Transverse colon (tissue), 4 donors: Measurements from ENCODE around the gene SCT. TPM values are rescaled to one million over a fixed set of nuclear protein-coding genes. Genes with fewer than 3 reads are reported as not detected.

Experiments used
- DNase-seq: peaks from one replicate; pipeline ENCODE4 v3.0.0-alpha.2; 2019
- H3K27ac ChIP-seq, 4 donors: fragments of 200-600 bp; sonication (generic); 2 replicates each; pipeline ENCODE4 v1.5.1; 2016 to 2018; ENCODE audit warnings: inconsistent platforms in 4 of 4
- H3K27me3 ChIP-seq: fragments of 200-600 bp; sonication (generic); 2 replicates; pipeline ENCODE4 v1.5.1; 2017; ENCODE audit warnings: inconsistent platforms
- H3K36me3 ChIP-seq, 4 donors: fragments of 200-600 bp; sonication (generic); 2 replicates each; pipeline ENCODE4 v1.5.1; 2017 to 2019; ENCODE audit warnings: inconsistent platforms in 4 of 4
- H3K4me1 ChIP-seq, 4 donors: fragments of 200-600 bp; sonication (generic); 2 replicates each; pipeline ENCODE4 v1.5.1; 2017 to 2020; ENCODE audit warnings: inconsistent platforms in 4 of 4
- H3K4me3 ChIP-seq, 4 donors: fragments of 200-600 bp; sonication (generic); 1 replicate in 1 of 4; 2 replicates in 3 of 4; pipeline versions ENCODE4 v1.5.1 to v1.6.1; 2017 to 2019; ENCODE audit warnings: inconsistent platforms in 4 of 4
- H3K9me3 ChIP-seq, 2 donors: fragments of 200-600 bp; sonication (generic); 2 replicates each; pipeline ENCODE4 v1.5.1; 2017 to 2019; ENCODE audit warnings: inconsistent platforms in 2 of 2
- EP300 ChIP-seq: sonication (generic); formaldehyde crosslinking; IDR thresholded peaks from one replicate; pipeline ENCODE4 v1.6.1; 2017; ENCODE audit warnings: antibody characterized with exemption, low read depth
- POLR2A ChIP-seq: fragments of 450-650 bp; IDR thresholded peaks from one replicate; pipeline ENCODE4 v1.6.1; 2016; ENCODE audit warnings: antibody characterized with exemption, mild to moderate bottlenecking, moderate library complexity
- POLR2AphosphoS5 ChIP-seq, 3 donors: sonication (generic); formaldehyde crosslinking; IDR thresholded peaks; one replicate each; pipeline ENCODE4 v1.6.1; 2016; ENCODE audit warnings: antibody characterized with exemption in 3 of 3
- WGBS, 2 donors: methylation state at CpG; one replicate each; pipeline ENCODE4 v1.1.5; 2018; ENCODE audit warnings: low coverage in 1 of 2; 5-methylcytosine and 5-hydroxymethylcytosine counted together
- in situ Hi-C, 4 donors: fragments of 200-750 bp; cut with MboI; loops; one replicate each; pipeline versions ENCODE4 v1.15.0 to v1.15.1; 2017; ENCODE audit warnings: low sequenced_read_pairs in 3 of 4, low pct_ligation_motif_present in 1 of 4, low pct_unique_long_range_greater_than_20kb in 1 of 4
- intact Hi-C: fragments of 100-400 bp; cut with DNase I; formaldehyde crosslinking; loops from one replicate; pipeline ENCODE4 v1.15.1; 2023; ENCODE audit warnings: low total_unique reads
- total RNA-seq, 4 donors: library from RNA; depleted of rRNA; stranded (reverse); fragments of >200 nt; gene quantifications; one replicate each; pipeline ENCODE4 v1.1.0, GENCODE V29; 2016
- TF ChIP-seq, protein P1 (sequence below), 5 experiments: fragments of 200-600 bp in 3 of 5; fragments of 450-650 bp in 2 of 5; sonication (generic) in 3 of 5; IDR thresholded peaks; 1 replicate in 2 of 5; 2 replicates in 3 of 5; pipeline ENCODE4 v1.5.1; 2016 to 2017; ENCODE audit warnings: antibody characterized with exemption in 5 of 5, inconsistent platforms in 3 of 5, mild to moderate bottlenecking in 2 of 5, moderate library complexity in 1 of 5

The SCT gene
- total RNA-seq, 4 donors from 2014 or later, result not detected

DNA sequence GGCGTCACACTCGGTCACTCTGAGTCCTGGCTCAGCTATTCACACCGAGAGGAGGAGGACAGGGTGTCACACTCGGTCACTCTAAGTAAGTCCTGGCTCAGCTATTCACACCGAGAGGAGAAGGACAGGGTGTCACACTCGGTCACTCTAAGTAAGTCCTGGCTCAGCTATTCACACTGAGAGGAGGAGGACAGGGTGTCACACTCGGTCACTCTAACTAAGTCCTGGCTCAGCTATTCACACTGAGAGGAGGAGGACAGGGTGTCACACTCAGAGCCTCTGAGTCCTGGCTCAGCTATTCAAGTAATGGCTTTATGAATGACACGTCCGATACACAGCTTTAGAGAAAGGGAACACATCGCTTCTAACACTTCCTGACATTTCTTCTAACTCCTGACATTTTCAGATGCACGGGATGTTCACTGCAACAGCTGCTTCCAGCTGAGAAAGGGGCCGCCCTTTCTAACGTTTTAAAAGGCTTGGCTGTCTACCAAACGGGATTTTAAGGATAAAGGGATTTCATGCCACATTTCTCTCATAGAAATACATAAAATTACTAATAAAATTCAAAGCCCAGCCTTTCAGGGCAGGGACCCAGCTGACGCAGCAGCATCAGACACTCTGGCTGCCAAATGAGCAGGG lies 38.2 kb upstream of the SCT start:
- Histone ChIP-seq H3K4me3 (no peak overlapping the region), H3K4me1 (peaks cover 0 to 10% (median 2%) of the 10 kb centered on the region in 4 donors), H3K9me3 (no peaks in the 10 kb centered on the region), H3K27me3 (no peaks in the 10 kb centered on the region), H3K36me3 (no peaks in the 10 kb centered on the region), H3K27ac (peak overlapping the region; percentile 50 to 63 (median 58))
- no peak for TF ChIP-seq POLR2A
- peak in 1 of 3 donors; percentile 16 for TF ChIP-seq POLR2AphosphoS5 (IDR thresholded peaks at IDR 0.05)
- TF ChIP-seq, protein P1, sequence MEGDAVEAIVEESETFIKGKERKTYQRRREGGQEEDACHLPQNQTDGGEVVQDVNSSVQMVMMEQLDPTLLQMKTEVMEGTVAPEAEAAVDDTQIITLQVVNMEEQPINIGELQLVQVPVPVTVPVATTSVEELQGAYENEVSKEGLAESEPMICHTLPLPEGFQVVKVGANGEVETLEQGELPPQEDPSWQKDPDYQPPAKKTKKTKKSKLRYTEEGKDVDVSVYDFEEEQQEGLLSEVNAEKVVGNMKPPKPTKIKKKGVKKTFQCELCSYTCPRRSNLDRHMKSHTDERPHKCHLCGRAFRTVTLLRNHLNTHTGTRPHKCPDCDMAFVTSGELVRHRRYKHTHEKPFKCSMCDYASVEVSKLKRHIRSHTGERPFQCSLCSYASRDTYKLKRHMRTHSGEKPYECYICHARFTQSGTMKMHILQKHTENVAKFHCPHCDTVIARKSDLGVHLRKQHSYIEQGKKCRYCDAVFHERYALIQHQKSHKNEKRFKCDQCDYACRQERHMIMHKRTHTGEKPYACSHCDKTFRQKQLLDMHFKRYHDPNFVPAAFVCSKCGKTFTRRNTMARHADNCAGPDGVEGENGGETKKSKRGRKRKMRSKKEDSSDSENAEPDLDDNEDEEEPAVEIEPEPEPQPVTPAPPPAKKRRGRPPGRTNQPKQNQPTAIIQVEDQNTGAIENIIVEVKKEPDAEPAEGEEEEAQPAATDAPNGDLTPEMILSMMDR (IDR thresholded peaks at IDR 0.05), result no peak
- TF ChIP-seq EP300, result no peak
- no peak for DNase-seq
- in situ Hi-C loops (loop anchor here in 1 of 4 donors (10.0 kb wide), 1 partner anchor 60 kb away; no protein-coding TSS in a partner anchor), intact Hi-C loops (no loop called here)
- 75% methylated on average over 2 to 9 of the region's 15 CpGs for WGBS, 2 donors

DNA sequence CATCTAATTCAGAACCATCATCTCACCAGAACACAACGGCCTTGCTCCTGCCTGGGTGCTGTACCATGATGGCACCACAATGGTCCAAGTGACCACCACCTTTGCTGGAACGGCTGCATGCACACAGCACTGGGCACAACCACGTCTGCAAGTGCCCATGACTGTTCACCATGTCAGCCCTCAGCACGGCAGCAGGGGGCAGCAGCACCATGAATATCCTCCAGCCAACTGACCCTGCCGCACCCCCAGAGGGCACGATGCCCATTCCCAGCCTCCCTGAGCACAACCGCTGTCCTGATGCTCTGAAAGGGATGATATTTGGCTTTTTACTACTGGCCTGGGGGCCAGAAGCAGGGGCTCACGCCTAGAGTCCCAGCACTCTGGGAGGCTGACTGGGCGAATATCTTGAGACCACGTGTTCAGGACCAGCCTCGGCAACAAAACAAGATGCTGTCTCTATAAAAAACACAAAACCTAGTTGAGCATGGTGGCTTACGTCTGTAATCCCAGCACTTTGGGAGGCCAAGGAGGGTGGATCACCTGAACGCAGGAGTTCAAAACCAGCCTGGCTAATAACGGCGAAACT lies 35.8 kb upstream of the SCT start:
- intact Hi-C loops (loop anchor here (1.0 kb wide), 1 partner anchor 50 kb away; no protein-coding TSS in a partner anchor), in situ Hi-C loops (loop anchor here in 1 of 4 donors (10.0 kb wide), 1 partner anchor 62 kb away; no protein-coding TSS in a partner anchor)
- H3K4me3 ChIP-seq, result no peak overlapping the region
- no peaks in the 10 kb centered on the region for H3K9me3 ChIP-seq
- H3K36me3 ChIP-seq, result no peaks in the 10 kb centered on the region
- DNase-seq, result peak; percentile 75
- H3K27ac ChIP-seq, result no peak overlapping the region
- H3K4me1 ChIP-seq, result peaks cover 0 to 12% (median 2%) of the 10 kb centered on the region in 4 donors
- H3K27me3 ChIP-seq, result no peaks in the 10 kb centered on the region
- WGBS, 2 donors, result 60 to 92% methylated on average over 5 to 15 of the region's 15 CpGs
- TF ChIP-seq POLR2AphosphoS5 (IDR thresholded peaks at IDR 0.05), result peak in 1 of 3 donors; percentile 24
- no peak for TF ChIP-seq EP300
- TF ChIP-seq, protein P1 (IDR thresholded peaks at IDR 0.05), result peak; percentile 72 to 89 (median 76)
- no peak for TF ChIP-seq POLR2A

DNA sequence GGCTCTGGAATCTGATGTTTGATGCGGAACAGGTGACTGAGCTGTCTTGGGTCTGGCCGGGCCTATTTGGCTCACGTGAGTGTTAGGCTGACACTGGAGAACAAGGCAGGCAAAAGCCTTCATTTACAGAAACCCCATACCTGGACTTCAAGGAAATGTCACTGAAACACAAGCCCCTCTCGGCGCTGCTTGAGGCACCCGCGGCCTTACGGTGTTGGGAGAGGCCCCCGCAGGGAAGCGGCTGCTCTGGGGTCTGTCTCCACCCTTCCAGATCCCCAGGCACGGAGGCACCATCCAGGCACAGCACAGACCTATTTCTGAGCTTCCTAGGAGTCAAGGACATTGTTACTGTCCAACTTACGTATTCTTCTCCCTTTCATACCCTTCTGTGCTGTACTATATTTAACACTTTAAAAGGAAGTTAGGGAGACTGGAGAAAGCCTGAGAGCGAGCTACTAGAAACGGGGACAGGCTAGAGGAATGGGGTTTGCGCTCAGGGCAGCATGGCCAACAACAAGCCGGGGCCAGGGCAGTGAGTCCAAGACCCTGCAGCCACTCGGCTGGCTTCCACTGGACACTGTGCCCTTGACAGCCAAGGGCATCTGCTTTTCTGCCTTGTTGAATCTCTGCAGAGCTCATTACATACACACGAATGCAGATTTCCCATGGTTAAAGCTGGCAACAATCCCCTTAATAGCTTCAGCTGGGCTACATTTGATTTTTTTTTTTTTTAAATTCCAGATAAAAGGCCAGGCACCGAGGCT lies 33.9 kb upstream of the SCT start:
- H3K4me1 ChIP-seq, result peaks cover 0 to 10% (median 2%) of the 10 kb centered on the region in 4 donors
- intact Hi-C loops (no loop called here), in situ Hi-C loops (loop anchor here in 1 of 4 donors (10.0 kb wide), 1 partner anchor 64 kb away; no protein-coding TSS in a partner anchor)
- no peak overlapping the region for H3K27ac ChIP-seq
- H3K36me3 ChIP-seq, result no peaks in the 10 kb centered on the region
- H3K4me3 ChIP-seq, result no peak overlapping the region
- WGBS, 2 donors, result 92 to 93% methylated on average over 2 to 19 of the region's 19 CpGs
- no peaks in the 10 kb centered on the region for H3K27me3 ChIP-seq
- H3K9me3 ChIP-seq, result no peaks in the 10 kb centered on the region
- no peak for DNase-seq
- TF ChIP-seq, protein P1 (IDR thresholded peaks at IDR 0.05), result no peak
- TF ChIP-seq EP300, result no peak
- no peak for TF ChIP-seq POLR2A
- TF ChIP-seq POLR2AphosphoS5 (IDR thresholded peaks at IDR 0.05), result no peak

DNA sequence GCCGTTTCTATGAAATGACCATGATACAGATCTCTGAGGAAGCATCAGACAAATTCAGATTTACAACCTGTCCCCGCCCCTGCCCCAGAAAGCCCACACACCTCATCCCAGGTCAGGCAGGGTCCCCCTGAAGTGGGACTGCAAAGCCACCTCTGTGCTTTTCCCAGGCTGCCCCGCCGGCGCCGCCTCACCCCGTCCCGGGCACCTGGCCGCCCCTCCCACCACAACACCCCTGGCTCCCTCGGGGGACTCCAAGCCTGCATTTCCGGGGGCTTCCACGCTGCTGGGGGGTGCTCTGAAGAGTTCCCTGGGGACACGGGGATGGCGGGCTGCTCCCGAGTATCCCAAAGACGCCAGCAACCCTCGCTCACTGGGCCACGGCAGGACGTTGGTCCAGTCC lies 33.3 kb upstream of the SCT start:
- Histone ChIP-seq H3K27me3 (no peaks in the 10 kb centered on the region), H3K36me3 (no peaks in the 10 kb centered on the region), H3K9me3 (no peaks in the 10 kb centered on the region), H3K4me3 (no peak overlapping the region), H3K4me1 (peaks cover 0 to 10% (median 5%) of the 10 kb centered on the region in 4 donors), H3K27ac (no peak overlapping the region)
- DNase-seq, result no peak
- intact Hi-C loops, result no loop called here
- TF ChIP-seq POLR2AphosphoS5 (IDR thresholded peaks at IDR 0.05) (no peak), POLR2A (no peak), EP300 (no peak)
- TF ChIP-seq, protein P1 (IDR thresholded peaks at IDR 0.05), result no peak
- in situ Hi-C loops, result loop anchor here in 1 of 4 donors (10.0 kb wide), 1 partner anchor 65 kb away; no protein-coding TSS in a partner anchor
- WGBS, 2 donors, result 79 to 94% methylated on average over 2 to 17 of the region's 19 CpGs
